DND-41 (cell line): ENCODE measurements around the gene PTPRG.

Source experiments
- CTCF ChIP-seq: IDR thresholded peaks from 2 replicates; pipeline ENCODE4 v1.5.1; 2012; ENCODE audit warnings: borderline replicate concordance, low read length, moderate library complexity, mild to moderate bottlenecking; ENCODE audit not compliant: poor library complexity, severe bottlenecking; ENCODE audit errors: extremely low read depth
- EZH2 ChIP-seq: IDR thresholded peaks from 3 replicates; pipeline ENCODE4 v1.6.1; 2012; ENCODE audit warnings: borderline replicate concordance, low read depth, mild to moderate bottlenecking, moderate library complexity, low read length, inconsistent platforms; ENCODE audit not compliant: severe bottlenecking

- no peak for TF ChIP-seq CTCF
- TF ChIP-seq EZH2, result no peak
Measured at GRCh38 chr3:61893840-61894566, 332.6 kb downstream of the PTPRG start.
